Measurements from ENCODE around the gene DAAM2. TPM values are rescaled to one million over a fixed set of nuclear protein-coding genes. Genes with fewer than 3 reads are reported as not detected.

DAAM2 gene
- total RNA-seq, 6 experiments from 2014 or later = 2.2 to 9.0 (median 8.0) TPM

GRCh38 chr6:39844866-39845265 lies 52.7 kb downstream of the DAAM2 start:
- H3K4me1 Mint-ChIP-seq (ENCODE audit: low read depth) = peaks cover 42% of the 10 kb centered on the region
- no peak for TF ChIP-seq CTCF (IDR thresholded peaks at IDR 0.05)
- no peaks in the 10 kb centered on the region; the same call in none of the 2 replicates for H3K27me3 Mint-ChIP-seq (ENCODE audit: insufficient read depth)
- no peak overlapping the region for H3K4me3 Mint-ChIP-seq
- no peaks in the 10 kb centered on the region; the same call in 1 of the 2 replicates for H3K36me3 Mint-ChIP-seq (ENCODE audit: low read depth)
- no peaks in the 10 kb centered on the region for H3K9me3 Mint-ChIP-seq
- no peak for DNase-seq
- no peak overlapping the region for H3K27ac Mint-ChIP-seq

DNA sequence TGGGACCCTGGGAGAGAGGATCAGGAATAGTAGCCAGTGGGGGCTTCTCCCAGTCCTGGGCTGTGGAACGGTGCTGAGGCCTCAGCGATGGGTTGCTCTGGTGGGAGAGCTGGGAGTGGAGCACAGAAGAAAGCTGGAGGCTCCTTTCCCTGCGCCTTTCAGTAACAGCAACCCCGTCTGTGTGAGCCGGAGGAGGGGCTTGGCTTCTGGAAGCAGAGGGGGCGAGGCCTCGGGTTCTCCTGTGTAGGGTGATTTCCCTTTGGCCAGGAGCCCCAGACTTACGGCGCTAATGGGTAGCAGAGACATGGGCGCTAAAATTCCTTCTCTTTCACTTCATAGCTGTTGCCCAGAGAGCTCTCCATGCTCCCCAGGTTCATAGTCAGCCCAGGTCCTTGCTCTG lies 55.0 kb downstream of the DAAM2 start:
- no peaks in the 10 kb centered on the region for H3K9me3 Mint-ChIP-seq
- no peak overlapping the region; the same call in 1 of the 2 replicates for H3K4me3 Mint-ChIP-seq
- TF ChIP-seq CTCF (IDR thresholded peaks at IDR 0.05) = no peak
- DNase-seq = no peak
- peaks cover 49% of the 10 kb centered on the region for H3K4me1 Mint-ChIP-seq (ENCODE audit: low read depth)
- H3K27me3 Mint-ChIP-seq (ENCODE audit: insufficient read depth) = peaks cover 4% of the 10 kb centered on the region
- H3K36me3 Mint-ChIP-seq (ENCODE audit: low read depth) = no peaks in the 10 kb centered on the region; the same call in 1 of the 2 replicates
- H3K27ac Mint-ChIP-seq = no peak overlapping the region

- Mint-ChIP-seq H3K27me3 (ENCODE audit: insufficient read depth) (peaks cover 12% of the 10 kb centered on the region), H3K4me1 (ENCODE audit: low read depth) (peaks cover 53% of the 10 kb centered on the region), H3K36me3 (ENCODE audit: low read depth) (no peaks in the 10 kb centered on the region; the same call in 1 of the 2 replicates), H3K9me3 (no peaks in the 10 kb centered on the region), H3K4me3 (peak overlapping the region; percentile 20; the same call in 1 of the 2 replicates), H3K27ac (no peak overlapping the region)
- DNase-seq = no peak
- TF ChIP-seq CTCF (IDR thresholded peaks at IDR 0.05) = no peak
Observed at GRCh38 chr6:39848171-39848570, 56.0 kb downstream of the DAAM2 start.

GRCh38 chr6:39849228-39849627 lies 57.1 kb downstream of the DAAM2 start:
- no peak overlapping the region for H3K4me3 Mint-ChIP-seq
- peaks cover 12% of the 10 kb centered on the region for H3K27me3 Mint-ChIP-seq (ENCODE audit: insufficient read depth)
- peaks cover 46% of the 10 kb centered on the region for H3K4me1 Mint-ChIP-seq (ENCODE audit: low read depth)
- DNase-seq = no peak
- no peaks in the 10 kb centered on the region; the same call in 1 of the 2 replicates for H3K36me3 Mint-ChIP-seq (ENCODE audit: low read depth)
- TF ChIP-seq CTCF (IDR thresholded peaks at IDR 0.05) = no peak
- no peaks in the 10 kb centered on the region for H3K9me3 Mint-ChIP-seq
- peak overlapping the region; percentile 51; the same call in 1 of the 2 replicates for H3K27ac Mint-ChIP-seq

- Mint-ChIP-seq H3K27me3 (ENCODE audit: insufficient read depth) (peaks cover 12% of the 10 kb centered on the region), H3K27ac (peak overlapping the region; percentile 51; the same call in 1 of the 2 replicates), H3K4me1 (ENCODE audit: low read depth) (peaks cover 46% of the 10 kb centered on the region), H3K36me3 (ENCODE audit: low read depth) (no peaks in the 10 kb centered on the region; the same call in 1 of the 2 replicates), H3K9me3 (no peaks in the 10 kb centered on the region), H3K4me3 (no peak overlapping the region; the same call in 1 of the 2 replicates)
- DNase-seq = no peak
- TF ChIP-seq CTCF (IDR thresholded peaks at IDR 0.05) = no peak
Observed at GRCh38 chr6:39849764-39850163, 57.6 kb downstream of the DAAM2 start.
